Activated naive CD4-positive, alpha-beta T cell treated with anti-CD3 and anti-CD28 coated beads for 36 hours (primary cell): ENCODE results near the gene CCDC169. TPM values are rescaled to one million over a fixed set of nuclear protein-coding genes. Genes with fewer than 3 reads are reported as not detected.

Experiments
- CTCF ChIA-PET: fragments of 350-600 bp; sonication (Branson Sonifier 250); formaldehyde crosslinking; loops from one replicate; lab custom pipeline; 2021; ENCODE audit warnings: antibody characterized with exemption; lab: Charles Lee
- DNase-seq: peaks from one replicate; pipeline ENCODE4 v3.0.0-alpha.2; 2020
- H3K27ac Mint-ChIP-seq: one replicate; pipeline ENCODE4 v1.8.0; 2021; ENCODE audit warnings: mild to moderate bottlenecking, mixed read lengths
- H3K27me3 Mint-ChIP-seq: one replicate; pipeline ENCODE4 v1.8.0; 2021; ENCODE audit warnings: low read depth, mixed read lengths
- H3K36me3 Mint-ChIP-seq: one replicate; pipeline ENCODE4 v1.8.0; 2021; ENCODE audit warnings: low read depth, mixed read lengths
- H3K4me1 Mint-ChIP-seq: one replicate; pipeline ENCODE4 v1.8.0; 2021; ENCODE audit warnings: low read depth, mixed read lengths
- H3K4me3 Mint-ChIP-seq: one replicate; pipeline ENCODE4 v1.8.0; 2021; ENCODE audit warnings: mild to moderate bottlenecking, moderate library complexity, mixed read lengths
- H3K9me3 Mint-ChIP-seq: one replicate; pipeline ENCODE4 v1.8.0; 2021; ENCODE audit warnings: mixed read lengths
- intact Hi-C: fragments of 100-400 bp; cut with micrococcal nuclease; formaldehyde crosslinking; loops from one replicate; pipeline ENCODE4 v1.15.1; 2023
- total RNA-seq, 2 experiments: library from RNA; stranded (reverse); gene quantifications; one replicate each; pipeline ENCODE4 v1.2.3, GENCODE V29; 2021

The CCDC169 gene
- 1 to 10 TPM in 1 of 2 experiments, under 1 TPM in 1; 0.50 to 1.0 TPM for total RNA-seq

- CTCF ChIA-PET, result interaction anchor here (0.7 to 3.1 kb wide), 3 partner anchors 15 to 50 kb away, joined by 3 to 10 read pairs (median 3); no protein-coding TSS in a partner anchor
- Mint-ChIP-seq H3K36me3 (no peaks in the 10 kb centered on the region), H3K9me3 (no peaks in the 10 kb centered on the region), H3K27me3 (peaks cover 31% of the 10 kb centered on the region), H3K4me1 (peaks cover 15% of the 10 kb centered on the region), H3K27ac (no peak within 1 kb of the TSS), H3K4me3 (peak within 1 kb of the TSS; percentile 86)
- intact Hi-C loops, result loop anchor here (1.0 to 2.0 kb wide), 2 partner anchors 48 to 521 kb away; partner anchors contain the start of gene RFXAP
- peak; percentile 78 for DNase-seq
Observed at GRCh38 chr13:36297366-36298338, at the start of gene CCDC169. Gene CCDC169 (minus strand): TSS chr13:36297814. CDS start chr13:36297719, 95 bp downstream.

GRCh38 chr13:36346222-36347083, 48.8 kb upstream of the CCDC169 start, which contains the start of gene SPART:
Gene SPART (minus strand): TSS chr13:36346394. CDS start chr13:36335830, 10,564 bp downstream.
- peak within 1 kb of the TSS; percentile 90 for H3K27ac Mint-ChIP-seq
- CTCF ChIA-PET, result interaction anchor here (0.6 to 3.4 kb wide), 19 partner anchors 12 to 510 kb away, joined by 3 to 17 read pairs (median 3); partner anchors contain the start of gene CCDC169
- intact Hi-C loops, result loop anchor here (1.0 to 5.0 kb wide), 9 partner anchors 36 to 713 kb away; partner anchors contain the start of genes EXOSC8, RFXAP and SUPT20H
- H3K27me3 Mint-ChIP-seq, result no peaks in the 10 kb centered on the region
- H3K4me1 Mint-ChIP-seq, result peaks cover 26% of the 10 kb centered on the region
- peaks cover 1% of the 10 kb centered on the region for H3K36me3 Mint-ChIP-seq
- peak; percentile 93 for DNase-seq
- H3K4me3 Mint-ChIP-seq, result peak within 1 kb of the TSS; percentile 86
- no peaks in the 10 kb centered on the region for H3K9me3 Mint-ChIP-seq

GRCh38 chr13:36345438-36346221, 48.0 kb upstream of the CCDC169 start:
- DNase-seq, result peak; percentile 50
- Mint-ChIP-seq H3K27ac (peak overlapping the region; percentile 87), H3K4me1 (peaks cover 31% of the 10 kb centered on the region), H3K4me3 (peak overlapping the region; percentile 86), H3K27me3 (no peaks in the 10 kb centered on the region), H3K9me3 (no peaks in the 10 kb centered on the region), H3K36me3 (peaks cover 1% of the 10 kb centered on the region)
- CTCF ChIA-PET, result interaction anchor here (1.5 to 2.9 kb wide), 5 partner anchors 32 to 391 kb away, joined by 3 to 15 read pairs (median 5); no protein-coding TSS in a partner anchor
- intact Hi-C loops, result loop anchor here (1.0 to 5.0 kb wide), 10 partner anchors 37 to 714 kb away; partner anchors contain the start of genes CCDC169, EXOSC8, RFXAP and SUPT20H

DNA sequence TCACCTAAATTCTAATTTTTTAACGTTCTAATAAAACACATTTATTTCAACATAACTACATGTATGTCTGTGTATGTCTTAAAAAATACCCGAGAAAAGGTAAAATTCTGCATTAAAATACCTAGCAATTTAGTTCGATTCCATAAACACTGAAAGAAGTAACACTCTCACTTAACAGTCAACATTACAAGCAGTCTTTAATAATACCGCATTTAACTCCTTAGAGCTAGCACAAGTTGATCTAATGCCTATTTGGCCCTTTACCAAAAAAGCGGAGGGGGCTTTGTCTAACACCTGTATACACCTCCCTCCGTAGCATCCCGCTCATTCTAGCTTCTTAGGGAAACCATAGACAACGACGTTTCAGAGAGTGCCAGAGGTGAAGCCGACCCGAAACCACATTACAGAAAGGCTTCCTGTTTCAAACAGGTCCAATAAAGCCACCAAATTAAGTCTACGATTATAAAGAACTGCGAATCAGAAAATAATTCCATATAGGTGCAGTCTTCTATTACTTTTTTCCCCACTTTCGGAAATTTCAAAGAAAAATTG, 47.3 kb upstream of the CCDC169 start:
- intact Hi-C loops, result loop anchor here (1.0 to 5.0 kb wide), 2 partner anchors 48 to 637 kb away; partner anchors contain the start of gene CCDC169
- H3K4me1 Mint-ChIP-seq, result peaks cover 31% of the 10 kb centered on the region
- DNase-seq, result peak; percentile 19
- CTCF ChIA-PET, result interaction anchor here (1.4 to 2.9 kb wide), 3 partner anchors 21 to 392 kb away, joined by 3 to 15 read pairs (median 5); no protein-coding TSS in a partner anchor
- H3K27ac Mint-ChIP-seq, result peak overlapping the region; percentile 87
- H3K4me3 Mint-ChIP-seq, result peak overlapping the region; percentile 86
- no peaks in the 10 kb centered on the region for H3K9me3 Mint-ChIP-seq
- no peaks in the 10 kb centered on the region for H3K27me3 Mint-ChIP-seq
- H3K36me3 Mint-ChIP-seq, result peaks cover 1% of the 10 kb centered on the region

DNA sequence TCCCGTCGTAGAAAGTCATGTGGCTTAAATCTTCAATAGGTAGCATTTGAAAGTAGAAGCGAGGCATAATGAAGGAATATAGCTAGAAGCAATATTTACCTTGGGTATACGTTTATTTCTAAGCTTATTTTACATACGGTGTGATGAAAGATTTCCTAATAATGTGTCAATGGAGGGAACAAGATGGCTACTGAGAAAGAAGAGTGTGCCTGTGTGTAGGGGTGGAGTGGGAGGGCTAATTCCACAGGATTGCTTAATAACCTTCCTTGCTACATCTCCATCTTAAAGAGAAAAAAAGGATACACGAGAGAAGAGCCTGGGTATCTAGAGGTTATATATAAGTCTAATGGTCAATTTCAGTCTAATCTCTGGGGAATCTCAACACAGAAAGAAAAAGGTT, 46.6 kb upstream of the CCDC169 start:
- intact Hi-C loops, result no loop called here
- H3K4me1 Mint-ChIP-seq, result peaks cover 34% of the 10 kb centered on the region
- no peak overlapping the region for H3K27ac Mint-ChIP-seq
- H3K36me3 Mint-ChIP-seq, result peaks cover 1% of the 10 kb centered on the region
- H3K4me3 Mint-ChIP-seq, result peak overlapping the region; percentile 34
- no peak for DNase-seq
- no peaks in the 10 kb centered on the region for H3K9me3 Mint-ChIP-seq
- H3K27me3 Mint-ChIP-seq, result no peaks in the 10 kb centered on the region
- CTCF ChIA-PET, result interaction anchor here (1.1 to 1.9 kb wide), 5 partner anchors 22 to 656 kb away, joined by 3 to 5 read pairs (median 3); no protein-coding TSS in a partner anchor

- H3K36me3 Mint-ChIP-seq, result peaks cover 1% of the 10 kb centered on the region
- no peaks in the 10 kb centered on the region for H3K9me3 Mint-ChIP-seq
- H3K27me3 Mint-ChIP-seq, result no peaks in the 10 kb centered on the region
- CTCF ChIA-PET, result interaction anchor here (1.1 to 1.4 kb wide), 4 partner anchors 22 to 656 kb away, joined by 3 to 5 read pairs (median 3); no protein-coding TSS in a partner anchor
- peaks cover 38% of the 10 kb centered on the region for H3K4me1 Mint-ChIP-seq
- no peak overlapping the region for H3K27ac Mint-ChIP-seq
- H3K4me3 Mint-ChIP-seq, result peak overlapping the region; percentile 34
- peak; percentile 10 for DNase-seq
- intact Hi-C loops, result no loop called here
Observed at GRCh38 chr13:36343766-36344165, 46.2 kb upstream of the CCDC169 start.

GRCh38 chr13:36342715-36343114, 45.1 kb upstream of the CCDC169 start:
- Mint-ChIP-seq H3K4me3 (no peak overlapping the region), H3K4me1 (peaks cover 42% of the 10 kb centered on the region), H3K27ac (no peak overlapping the region), H3K9me3 (no peaks in the 10 kb centered on the region), H3K36me3 (peaks cover 1% of the 10 kb centered on the region), H3K27me3 (no peaks in the 10 kb centered on the region)
- no peak for DNase-seq
- intact Hi-C loops, result no loop called here
- CTCF ChIA-PET, result no interaction called here

GRCh38 chr13:36341718-36342117, 44.1 kb upstream of the CCDC169 start:
- H3K27me3 Mint-ChIP-seq, result no peaks in the 10 kb centered on the region
- H3K4me3 Mint-ChIP-seq, result no peak overlapping the region
- intact Hi-C loops, result no loop called here
- H3K9me3 Mint-ChIP-seq, result no peaks in the 10 kb centered on the region
- no peak for DNase-seq
- peaks cover 2% of the 10 kb centered on the region for H3K36me3 Mint-ChIP-seq
- CTCF ChIA-PET, result no interaction called here
- no peak overlapping the region for H3K27ac Mint-ChIP-seq
- peaks cover 49% of the 10 kb centered on the region for H3K4me1 Mint-ChIP-seq

DNA sequence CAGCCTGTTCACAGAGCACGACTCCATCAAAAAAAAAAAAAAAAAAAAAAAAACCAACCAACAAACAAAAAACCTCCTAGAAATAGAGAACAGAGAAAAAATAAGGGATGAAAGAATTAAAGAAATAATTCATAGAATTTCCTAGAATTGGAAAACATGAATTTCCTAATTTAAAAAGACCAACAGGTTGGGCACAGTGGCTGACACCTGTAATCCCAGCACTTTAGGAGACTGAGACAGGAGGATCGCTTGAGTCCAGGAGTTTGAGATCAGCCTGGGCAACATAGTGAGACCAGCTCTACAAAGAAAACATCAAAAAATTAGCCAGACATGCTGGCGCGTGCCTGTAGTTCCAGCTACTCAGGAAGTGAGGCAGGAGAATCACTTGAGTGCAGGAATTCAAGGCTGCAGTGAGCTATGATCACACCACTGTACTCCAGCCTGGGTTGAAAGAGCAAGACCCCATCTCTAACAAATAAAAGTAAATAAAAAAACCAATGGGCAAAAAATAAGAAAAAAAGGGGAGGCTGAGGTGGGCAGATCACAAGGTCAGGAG, 42.1 kb upstream of the CCDC169 start:
- H3K9me3 Mint-ChIP-seq, result no peaks in the 10 kb centered on the region
- intact Hi-C loops, result no loop called here
- H3K4me3 Mint-ChIP-seq, result no peak overlapping the region
- no peak overlapping the region for H3K27ac Mint-ChIP-seq
- peaks cover 4% of the 10 kb centered on the region for H3K36me3 Mint-ChIP-seq
- CTCF ChIA-PET, result interaction anchor here (1.5 kb wide), 1 partner anchor 57 kb away, joined by 4 read pairs; no protein-coding TSS in a partner anchor
- DNase-seq, result no peak
- H3K4me1 Mint-ChIP-seq, result peaks cover 62% of the 10 kb centered on the region
- H3K27me3 Mint-ChIP-seq, result no peaks in the 10 kb centered on the region

- peaks cover 66% of the 10 kb centered on the region for H3K4me1 Mint-ChIP-seq
- H3K36me3 Mint-ChIP-seq, result peaks cover 4% of the 10 kb centered on the region
- no peak for DNase-seq
- H3K27me3 Mint-ChIP-seq, result no peaks in the 10 kb centered on the region
- intact Hi-C loops, result no loop called here
- H3K4me3 Mint-ChIP-seq, result no peak overlapping the region
- H3K27ac Mint-ChIP-seq, result no peak overlapping the region
- no peaks in the 10 kb centered on the region for H3K9me3 Mint-ChIP-seq
- CTCF ChIA-PET, result no interaction called here
Observed at GRCh38 chr13:36337938-36338641, 40.5 kb upstream of the CCDC169 start.
